ENCODE measurements around the gene ADAMTS17.

The ADAMTS17 gene

DNA sequence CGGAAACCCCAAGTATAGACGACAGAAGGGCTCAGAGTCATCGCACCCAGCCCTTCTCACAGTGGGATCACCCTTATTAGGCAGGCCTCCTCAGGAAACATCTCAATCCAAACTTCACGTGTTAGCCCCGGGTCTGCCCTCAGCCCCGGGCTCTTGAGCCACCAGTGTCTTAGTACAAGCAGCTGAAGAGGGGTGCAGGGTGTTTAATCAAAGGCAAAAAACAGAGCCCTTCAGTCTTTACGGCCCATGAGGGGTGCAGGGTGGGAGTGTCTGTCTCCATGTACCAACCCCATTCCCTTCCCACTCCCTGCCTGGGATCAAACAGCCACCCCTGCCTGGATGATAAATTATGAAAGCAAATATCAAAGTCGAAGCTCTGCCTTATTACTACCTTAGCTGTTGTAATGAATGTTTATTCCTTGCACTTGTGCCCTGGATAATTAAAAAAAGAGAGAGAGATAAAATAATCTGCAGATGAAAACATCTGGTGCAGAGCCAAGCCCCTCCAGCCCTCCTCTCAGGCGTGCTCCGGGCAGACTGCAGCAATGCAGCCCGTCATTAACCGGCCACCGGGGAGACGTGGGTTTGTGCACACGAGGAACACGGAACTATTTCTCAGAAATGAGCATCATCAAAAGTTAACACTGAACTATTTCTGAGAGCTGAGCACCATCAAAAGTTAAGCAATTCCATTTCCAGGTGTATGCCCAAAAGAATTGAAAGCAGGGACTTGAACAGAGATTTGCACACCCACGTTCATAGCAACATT is 64.5 kb downstream of the ADAMTS17 start:
- TF ChIP-seq, protein P1, sequence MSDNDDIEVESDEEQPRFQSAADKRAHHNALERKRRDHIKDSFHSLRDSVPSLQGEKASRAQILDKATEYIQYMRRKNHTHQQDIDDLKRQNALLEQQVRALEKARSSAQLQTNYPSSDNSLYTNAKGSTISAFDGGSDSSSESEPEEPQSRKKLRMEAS (IDR thresholded peaks at IDR 0.05; ENCODE audit: low read depth, low read length), result no peak
- TF ChIP-seq, protein P2, sequence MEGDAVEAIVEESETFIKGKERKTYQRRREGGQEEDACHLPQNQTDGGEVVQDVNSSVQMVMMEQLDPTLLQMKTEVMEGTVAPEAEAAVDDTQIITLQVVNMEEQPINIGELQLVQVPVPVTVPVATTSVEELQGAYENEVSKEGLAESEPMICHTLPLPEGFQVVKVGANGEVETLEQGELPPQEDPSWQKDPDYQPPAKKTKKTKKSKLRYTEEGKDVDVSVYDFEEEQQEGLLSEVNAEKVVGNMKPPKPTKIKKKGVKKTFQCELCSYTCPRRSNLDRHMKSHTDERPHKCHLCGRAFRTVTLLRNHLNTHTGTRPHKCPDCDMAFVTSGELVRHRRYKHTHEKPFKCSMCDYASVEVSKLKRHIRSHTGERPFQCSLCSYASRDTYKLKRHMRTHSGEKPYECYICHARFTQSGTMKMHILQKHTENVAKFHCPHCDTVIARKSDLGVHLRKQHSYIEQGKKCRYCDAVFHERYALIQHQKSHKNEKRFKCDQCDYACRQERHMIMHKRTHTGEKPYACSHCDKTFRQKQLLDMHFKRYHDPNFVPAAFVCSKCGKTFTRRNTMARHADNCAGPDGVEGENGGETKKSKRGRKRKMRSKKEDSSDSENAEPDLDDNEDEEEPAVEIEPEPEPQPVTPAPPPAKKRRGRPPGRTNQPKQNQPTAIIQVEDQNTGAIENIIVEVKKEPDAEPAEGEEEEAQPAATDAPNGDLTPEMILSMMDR (IDR thresholded peaks at IDR 0.05; ENCODE audit: low read depth, low read length), result no peak
- TF ChIP-seq POLR2A (IDR thresholded peaks at IDR 0.05; ENCODE audit: extremely low read depth, insufficient read length) (no peak), MYC (IDR thresholded peaks at IDR 0.05; ENCODE audit: low read depth, low read length) (no peak)
- no peak for DNase-seq (ENCODE audit: low read depth)
- H3K4me3 ChIP-seq (ENCODE audit: low read depth, low read length), result no peak overlapping the region

DNA sequence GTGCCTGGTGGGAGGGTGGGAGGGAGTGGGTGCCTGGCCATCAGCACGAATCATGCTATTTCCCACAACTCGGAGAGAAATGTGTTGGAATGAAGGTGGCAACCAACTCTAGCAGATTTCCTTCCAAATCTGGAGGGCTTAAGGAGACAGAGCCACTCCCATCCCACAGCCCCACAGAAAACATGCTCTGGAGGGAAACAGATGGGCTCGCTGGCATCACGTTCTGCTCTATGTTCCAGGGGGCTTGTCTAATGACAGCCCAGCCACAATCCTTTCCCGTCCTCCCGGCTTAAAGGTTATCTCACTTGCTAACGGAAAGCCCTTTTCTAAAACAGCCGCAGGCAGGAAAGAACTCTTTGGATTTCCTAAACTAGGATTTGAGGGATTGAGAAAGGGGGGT is 65.3 kb downstream of the ADAMTS17 start:
- DNase-seq (ENCODE audit: low read depth), result no peak
- TF ChIP-seq, protein P1 (IDR thresholded peaks at IDR 0.05; ENCODE audit: low read depth, low read length), result no peak
- TF ChIP-seq MYC (IDR thresholded peaks at IDR 0.05; ENCODE audit: low read depth, low read length) (no peak), POLR2A (IDR thresholded peaks at IDR 0.05; ENCODE audit: extremely low read depth, insufficient read length) (no peak)
- TF ChIP-seq, protein P2 (IDR thresholded peaks at IDR 0.05; ENCODE audit: low read depth, low read length), result no peak
- no peak overlapping the region for H3K4me3 ChIP-seq (ENCODE audit: low read depth, low read length)

DNA sequence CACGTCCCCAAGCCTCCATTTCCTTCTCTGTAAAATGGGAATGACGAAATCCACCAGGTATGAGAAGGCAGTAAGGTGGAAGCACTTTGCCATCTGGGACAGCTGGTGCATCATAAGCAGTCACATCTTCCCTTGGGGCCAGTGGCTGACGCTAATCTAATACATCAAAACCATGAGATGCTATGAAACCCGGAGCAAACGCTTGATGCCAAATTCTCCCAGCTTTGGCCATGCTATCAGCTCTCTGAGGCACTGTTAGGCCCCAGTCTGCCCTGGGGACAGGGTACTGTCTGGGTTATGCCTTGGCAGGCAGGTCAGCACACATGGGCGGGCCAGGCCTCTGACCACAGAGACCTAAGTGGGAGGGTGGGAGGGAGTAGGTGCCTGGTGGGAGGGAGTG is 66.1 kb downstream of the ADAMTS17 start:
- no peak for DNase-seq (ENCODE audit: low read depth)
- TF ChIP-seq POLR2A (IDR thresholded peaks at IDR 0.05; ENCODE audit: extremely low read depth, insufficient read length), result no peak
- TF ChIP-seq, protein P1 (IDR thresholded peaks at IDR 0.05; ENCODE audit: low read depth, low read length), result no peak
- H3K4me3 ChIP-seq (ENCODE audit: low read depth, low read length), result no peak overlapping the region

DNA sequence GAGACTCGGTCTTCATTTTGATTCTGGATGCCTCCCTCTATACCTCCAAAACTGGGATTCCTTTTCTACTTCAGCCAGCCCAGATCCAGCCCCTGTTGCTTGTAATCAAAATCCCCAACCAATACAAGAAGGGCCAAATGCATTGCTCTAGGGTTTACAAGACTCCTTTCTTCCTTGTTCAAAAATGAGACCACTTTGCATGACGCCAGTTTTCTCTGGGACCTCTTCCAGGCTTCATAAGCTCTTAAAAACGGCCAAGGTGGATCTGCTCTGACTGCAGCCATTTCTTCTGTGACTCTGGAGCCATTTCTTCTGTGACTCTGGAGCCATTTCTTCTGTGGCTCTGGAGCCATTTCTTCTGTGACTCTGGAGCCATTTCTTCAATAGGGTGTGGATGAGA is 71.9 kb downstream of the ADAMTS17 start:
- TF ChIP-seq, protein P1 (IDR thresholded peaks at IDR 0.05; ENCODE audit: low read depth, low read length), result no peak
- TF ChIP-seq MYC (IDR thresholded peaks at IDR 0.05; ENCODE audit: low read depth, low read length) (no peak), POLR2A (IDR thresholded peaks at IDR 0.05; ENCODE audit: extremely low read depth, insufficient read length) (no peak)
- TF ChIP-seq, protein P2 (IDR thresholded peaks at IDR 0.05; ENCODE audit: low read depth, low read length), result no peak
- no peak for DNase-seq (ENCODE audit: low read depth)
- H3K4me3 ChIP-seq (ENCODE audit: low read depth, low read length), result no peak overlapping the region

DNA sequence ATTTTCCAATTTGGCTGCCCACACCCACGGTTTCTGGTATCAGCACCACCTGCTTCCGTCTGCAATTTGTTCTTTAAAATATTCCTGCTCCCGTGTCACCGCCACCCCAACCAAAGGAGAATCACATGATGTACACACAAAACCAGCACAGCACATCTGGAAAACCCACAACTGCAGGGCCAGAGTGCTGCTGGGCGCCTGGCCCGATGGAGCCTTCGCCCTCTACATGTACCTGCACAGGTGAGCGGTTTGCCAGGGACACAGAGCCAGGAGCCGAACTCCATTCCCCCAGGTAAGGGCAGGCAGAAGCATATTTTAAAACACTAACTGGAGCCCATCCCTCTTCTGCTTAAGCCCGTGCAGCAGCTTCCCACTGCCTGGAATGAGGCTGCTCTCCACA is 75.6 kb downstream of the ADAMTS17 start:
- H3K4me3 ChIP-seq (ENCODE audit: low read depth, low read length), result no peak overlapping the region
- DNase-seq (ENCODE audit: low read depth), result no peak
- TF ChIP-seq, protein P2 (IDR thresholded peaks at IDR 0.05; ENCODE audit: low read depth, low read length), result no peak
- TF ChIP-seq POLR2A (IDR thresholded peaks at IDR 0.05; ENCODE audit: extremely low read depth, insufficient read length), result no peak
- TF ChIP-seq MYC (IDR thresholded peaks at IDR 0.05; ENCODE audit: low read depth, low read length), result no peak
- TF ChIP-seq, protein P1 (IDR thresholded peaks at IDR 0.05; ENCODE audit: low read depth, low read length), result no peak

DNA sequence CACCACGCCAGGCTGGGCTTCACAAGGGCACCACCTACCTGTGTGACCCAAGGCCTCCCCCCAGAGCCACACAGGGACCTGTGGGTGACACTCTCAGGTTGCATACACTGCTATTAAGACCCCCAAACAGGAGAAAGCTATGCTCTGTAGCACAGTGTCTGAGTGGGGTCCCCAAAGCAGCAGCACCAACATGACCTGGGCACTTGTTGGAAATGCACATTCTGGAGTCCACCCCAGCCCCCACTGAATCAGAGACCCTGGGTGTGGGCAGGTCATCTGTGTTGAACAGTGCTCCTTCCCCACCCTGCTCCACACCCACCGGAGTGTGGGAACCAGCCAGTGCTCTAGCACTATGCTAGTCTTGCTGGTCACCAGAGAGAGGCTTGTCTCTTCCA is 76.1 kb downstream of the ADAMTS17 start:
- TF ChIP-seq POLR2A (IDR thresholded peaks at IDR 0.05; ENCODE audit: extremely low read depth, insufficient read length) (no peak), MYC (IDR thresholded peaks at IDR 0.05; ENCODE audit: low read depth, low read length) (no peak)
- TF ChIP-seq, protein P1 (IDR thresholded peaks at IDR 0.05; ENCODE audit: low read depth, low read length), result no peak
- TF ChIP-seq, protein P2 (IDR thresholded peaks at IDR 0.05; ENCODE audit: low read depth, low read length), result no peak
- no peak for DNase-seq (ENCODE audit: low read depth)
- no peak overlapping the region for H3K4me3 ChIP-seq (ENCODE audit: low read depth, low read length)
